HG03521 (cell line): ENCODE results near the gene ZNF837.
A peak's percentile ranks its signal among the peaks of the same experiment; 100 is the strongest.
"Not testable (repeated sequence)": the region's sequence is repeated elsewhere in the genome, so short reads cannot be mapped to it uniquely, and the experiment has no call there.

Experiments used
- ATAC-seq: cut with Tn5 transposase; IDR thresholded peaks from one replicate; pipeline ENCODE4 v1.9.1; 2021; ENCODE audit warnings: mild to moderate bottlenecking, moderate library complexity; ENCODE audit not compliant: unreplicated experiment

Gene ZNF837

GRCh38 chr19:58396691-58397532, 16.1 kb upstream of the ZNF837 start:
- no peak for ATAC-seq

GRCh38 chr19:58395979-58396627, 15.3 kb upstream of the ZNF837 start:
- ATAC-seq, result no peak

- ATAC-seq, result no peak
Observed at GRCh38 chr19:58395220-58395978, 14.6 kb upstream of the ZNF837 start, which contains the start of gene RNF225. TSS of gene RNF225 (plus strand) at chr19:58395656. CDS start at chr19:58396090, 434 bp downstream.

GRCh38 chr19:58394821-58395219, 14.0 kb upstream of the ZNF837 start:
- ATAC-seq, result no peak

GRCh38 chr19:58393725-58394033, 12.8 kb upstream of the ZNF837 start:
- no peak for ATAC-seq

- ATAC-seq, result no peak
Observed at GRCh38 chr19:58392945-58393724, 12.3 kb upstream of the ZNF837 start.

- ATAC-seq, result no peak
Observed at GRCh38 chr19:58388175-58388526, 7.3 kb upstream of the ZNF837 start.

- no peak for ATAC-seq
Observed at GRCh38 chr19:58387338-58388174, 6.7 kb upstream of the ZNF837 start.

GRCh38 chr19:58386576-58387337, 5.9 kb upstream of the ZNF837 start, which contains the start of gene RPS5:
TSS of gene RPS5 (plus strand) at chr19:58387269. CDS start at chr19:58388138, 869 bp downstream.
- ATAC-seq, result peak; percentile 82

- ATAC-seq, result no peak
Observed at GRCh38 chr19:58385891-58386575, 5.2 kb upstream of the ZNF837 start.

- no peak for ATAC-seq
Observed at GRCh38 chr19:58385313-58385890, 4.6 kb upstream of the ZNF837 start.

GRCh38 chr19:58382997-58383603, 2.3 kb upstream of the ZNF837 start:
- no peak for ATAC-seq

GRCh38 chr19:58381460-58382212, 806 bp upstream of the ZNF837 start:
- no peak for ATAC-seq

GRCh38 chr19:58380037-58380661, 681 bp downstream of the ZNF837 start:
- no peak for ATAC-seq

- ATAC-seq, result no peak
Observed at GRCh38 chr19:58379246-58379645, 1.6 kb downstream of the ZNF837 start.

- ATAC-seq, result not testable (repeated sequence)
Observed at GRCh38 chr19:58376724-58377123, 4.1 kb downstream of the ZNF837 start.

- ATAC-seq, result no peak
Observed at GRCh38 chr19:58374200-58374599, 6.6 kb downstream of the ZNF837 start.
